WTC11 (cell line): ENCODE results near the gene SERPINB5. TPM values are rescaled to one million over a fixed set of nuclear protein-coding genes. Genes with fewer than 3 reads are reported as not detected.

Source experiments
- ATAC-seq: fragments of 200-7000 bp; cut with Tn5 transposase; 2 replicates; pipeline ENCODE4 v1.10.0; 2021; ENCODE audit warnings: mild to moderate bottlenecking, moderate library complexity
- CTCF ChIA-PET: fragments of 300-600 bp; sonication (Branson Sonifier 250); formaldehyde crosslinking; loops from one replicate; lab custom pipeline; 2021; ENCODE audit warnings: antibody characterized with exemption; lab: Charles Lee
- POLR2A ChIA-PET: fragments of 350-600 bp; sonication (Branson Sonifier 250); formaldehyde crosslinking; loops from one replicate; lab custom pipeline; 2021; ENCODE audit warnings: antibody characterized with exemption; lab: Charles Lee
- DNase-seq: peaks from one replicate; pipeline ENCODE4 v3.0.0; 2021; ENCODE audit warnings: low spot score
- H3K27ac Mint-ChIP-seq: 2 replicates; pipeline ENCODE4 v1.8.0; 2021; ENCODE audit warnings: mixed read lengths
- H3K27me3 Mint-ChIP-seq: 2 replicates; pipeline ENCODE4 v1.8.0; 2021; ENCODE audit warnings: low read depth, mild to moderate bottlenecking, moderate library complexity, mixed read lengths
- H3K36me3 Mint-ChIP-seq: 2 replicates; pipeline ENCODE4 v1.8.0; 2021; ENCODE audit warnings: mixed read lengths
- H3K4me1 Mint-ChIP-seq: 2 replicates; pipeline ENCODE4 v1.8.0; 2022; ENCODE audit warnings: mixed read lengths
- H3K4me3 Mint-ChIP-seq: 2 replicates; pipeline ENCODE4 v1.8.0; 2021; ENCODE audit warnings: mild to moderate bottlenecking, moderate library complexity, mixed read lengths
- H3K9me3 Mint-ChIP-seq: 2 replicates; pipeline ENCODE4 v1.8.0; 2021; ENCODE audit warnings: mixed read lengths
- ATF1 ChIP-seq: sonication (generic); formaldehyde crosslinking; IDR thresholded peaks from 2 replicates; pipeline ENCODE4 v1.8.1; 2023; ENCODE audit warnings: mild to moderate bottlenecking, moderate library complexity, missing genetic modification reagents
- GABPB1 ChIP-seq: sonication (generic); formaldehyde crosslinking; IDR thresholded peaks from 2 replicates; pipeline ENCODE4 v1.8.1; 2023; ENCODE audit warnings: mild to moderate bottlenecking, missing genetic modification reagents
- HMGA2 ChIP-seq: fragments of 250-450 bp; sonication (Bioruptor Pico); IDR thresholded peaks from 2 replicates; pipeline ENCODE4 v1.4.0; 2021; ENCODE audit warnings: mild to moderate bottlenecking, moderate library complexity
- JAZF1 ChIP-seq: fragments of 250-450 bp; sonication (Bioruptor Pico); IDR thresholded peaks from 2 replicates; pipeline ENCODE4 v1.9.0; 2021; ENCODE audit warnings: moderate library complexity, mild to moderate bottlenecking, inconsistent platforms
- KAT7 ChIP-seq: sonication (generic); formaldehyde crosslinking; IDR thresholded peaks from 2 replicates; pipeline ENCODE4 v1.8.1; 2023; ENCODE audit warnings: missing genetic modification reagents, mild to moderate bottlenecking, borderline replicate concordance
- MXD4 ChIP-seq: fragments of 250-450 bp; sonication (Bioruptor Pico); IDR thresholded peaks from 2 replicates; pipeline ENCODE4 v1.8.0; 2021; ENCODE audit warnings: mild to moderate bottlenecking, moderate library complexity, borderline replicate concordance
- NFE2L1 ChIP-seq: sonication (generic); formaldehyde crosslinking; IDR thresholded peaks from 2 replicates; pipeline ENCODE4 v1.8.1; 2023; ENCODE audit warnings: missing genetic modification reagents
- NFYB ChIP-seq: sonication (generic); formaldehyde crosslinking; conservative IDR thresholded peaks from 2 replicates; pipeline ENCODE4 v1.8.0; 2022; ENCODE audit warnings: low read depth, missing genetic modification reagents
- NR2C2 ChIP-seq: sonication (generic); formaldehyde crosslinking; IDR thresholded peaks from 2 replicates; pipeline ENCODE4 v1.8.0; 2022; ENCODE audit warnings: mild to moderate bottlenecking, missing genetic modification reagents
- SP1 ChIP-seq: sonication (generic); formaldehyde crosslinking; conservative IDR thresholded peaks from 2 replicates; pipeline ENCODE4 v1.8.1; 2022; ENCODE audit warnings: missing genetic modification reagents
- TP53 ChIP-seq: sonication (generic); formaldehyde crosslinking; IDR thresholded peaks from 2 replicates; pipeline ENCODE4 v1.8.1; 2023; ENCODE audit warnings: mild to moderate bottlenecking, missing genetic modification reagents
- ZNF232 ChIP-seq: sonication (generic); formaldehyde crosslinking; IDR thresholded peaks from 2 replicates; pipeline ENCODE4 v1.8.0; 2022; ENCODE audit warnings: mild to moderate bottlenecking, missing genetic modification reagents
- ZNF317 ChIP-seq: sonication (generic); formaldehyde crosslinking; IDR thresholded peaks from 2 replicates; pipeline ENCODE4 v1.8.1; 2023; ENCODE audit warnings: low read depth, mild to moderate bottlenecking, moderate library complexity, missing genetic modification reagents, borderline replicate concordance
- total RNA-seq: library from RNA; stranded (reverse); gene quantifications from 3 replicates; pipeline ENCODE4 v1.2.3, GENCODE V29; 2021
- TF ChIP-seq, protein P1 (sequence below): sonication (generic); formaldehyde crosslinking; IDR thresholded peaks from 2 replicates; pipeline ENCODE4 v1.8.1; 2022; ENCODE audit warnings: mild to moderate bottlenecking, missing genetic modification reagents, moderate library complexity, borderline replicate concordance
- TF ChIP-seq, protein P2 (sequence below): sonication (generic); formaldehyde crosslinking; IDR thresholded peaks from 2 replicates; pipeline ENCODE4 v1.8.1; 2023; ENCODE audit warnings: mild to moderate bottlenecking, missing genetic modification reagents, borderline replicate concordance
- TF ChIP-seq, protein P3 (sequence below): sonication (generic); formaldehyde crosslinking; IDR thresholded peaks from 2 replicates; pipeline ENCODE4 v1.8.0; 2022; ENCODE audit warnings: mild to moderate bottlenecking, missing genetic modification reagents
- TF ChIP-seq, protein P4 (sequence below): sonication (generic); formaldehyde crosslinking; IDR thresholded peaks from 2 replicates; pipeline ENCODE4 v1.8.0; 2022; ENCODE audit warnings: mild to moderate bottlenecking, missing genetic modification reagents
- TF ChIP-seq, protein P5 (sequence below): sonication (generic); formaldehyde crosslinking; IDR thresholded peaks from 2 replicates; pipeline ENCODE4 v1.8.1; 2023; ENCODE audit warnings: mild to moderate bottlenecking, moderate library complexity, missing genetic modification reagents
- TF ChIP-seq, protein P6 (sequence below): fragments of 250-450 bp; sonication (Bioruptor Pico); IDR thresholded peaks from 2 replicates; pipeline ENCODE4 v1.8.0; 2021; ENCODE audit warnings: mild to moderate bottlenecking

The SERPINB5 gene
- total RNA-seq, 1 experiment from 2014 or later: 0.17 TPM

DNA sequence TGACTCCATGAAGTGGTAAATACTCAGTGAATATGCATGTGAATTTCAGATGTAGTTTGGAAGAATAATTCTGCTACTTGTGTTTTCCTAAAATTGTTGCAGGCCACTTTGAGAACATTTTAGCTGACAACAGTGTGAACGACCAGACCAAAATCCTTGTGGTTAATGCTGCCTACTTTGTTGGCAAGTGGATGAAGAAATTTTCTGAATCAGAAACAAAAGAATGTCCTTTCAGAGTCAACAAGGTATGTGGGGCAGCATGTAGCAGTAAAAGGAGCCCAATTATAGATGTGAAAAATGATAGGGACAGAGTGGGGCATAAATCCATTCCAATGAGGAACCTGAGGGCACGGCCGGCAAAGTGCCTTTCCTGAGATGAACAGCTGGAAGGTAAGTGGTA lies 16.1 kb downstream of the SERPINB5 start:
- DNase-seq (no peak), ATAC-seq (no peak)
- no peak overlapping the region for H3K4me3 Mint-ChIP-seq
- H3K36me3 Mint-ChIP-seq: no peaks in the 10 kb centered on the region
- CTCF ChIA-PET: interaction anchor here (2.0 to 3.4 kb wide), 2 partner anchors 13 to 18 kb away, joined by 5 to 17 read pairs; no protein-coding TSS in a partner anchor
- POLR2A ChIA-PET: no interaction called here
- no peak overlapping the region for H3K27ac Mint-ChIP-seq
- H3K27me3 Mint-ChIP-seq: no peaks in the 10 kb centered on the region
- H3K9me3 Mint-ChIP-seq: no peaks in the 10 kb centered on the region
- 0 out of 2 replicates have a peak, but pooled peaks cover 4% of the 10 kb centered on the region for H3K4me1 Mint-ChIP-seq
- TF ChIP-seq HMGA2 (CRISPR knock-in tag): no peak
- TF ChIP-seq NFYB: no peak
- TF ChIP-seq, protein P1, sequence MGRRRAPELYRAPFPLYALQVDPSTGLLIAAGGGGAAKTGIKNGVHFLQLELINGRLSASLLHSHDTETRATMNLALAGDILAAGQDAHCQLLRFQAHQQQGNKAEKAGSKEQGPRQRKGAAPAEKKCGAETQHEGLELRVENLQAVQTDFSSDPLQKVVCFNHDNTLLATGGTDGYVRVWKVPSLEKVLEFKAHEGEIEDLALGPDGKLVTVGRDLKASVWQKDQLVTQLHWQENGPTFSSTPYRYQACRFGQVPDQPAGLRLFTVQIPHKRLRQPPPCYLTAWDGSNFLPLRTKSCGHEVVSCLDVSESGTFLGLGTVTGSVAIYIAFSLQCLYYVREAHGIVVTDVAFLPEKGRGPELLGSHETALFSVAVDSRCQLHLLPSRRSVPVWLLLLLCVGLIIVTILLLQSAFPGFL (CRISPR knock-in tag): no peak
- TF ChIP-seq TP53: no peak
- TF ChIP-seq, protein P2, sequence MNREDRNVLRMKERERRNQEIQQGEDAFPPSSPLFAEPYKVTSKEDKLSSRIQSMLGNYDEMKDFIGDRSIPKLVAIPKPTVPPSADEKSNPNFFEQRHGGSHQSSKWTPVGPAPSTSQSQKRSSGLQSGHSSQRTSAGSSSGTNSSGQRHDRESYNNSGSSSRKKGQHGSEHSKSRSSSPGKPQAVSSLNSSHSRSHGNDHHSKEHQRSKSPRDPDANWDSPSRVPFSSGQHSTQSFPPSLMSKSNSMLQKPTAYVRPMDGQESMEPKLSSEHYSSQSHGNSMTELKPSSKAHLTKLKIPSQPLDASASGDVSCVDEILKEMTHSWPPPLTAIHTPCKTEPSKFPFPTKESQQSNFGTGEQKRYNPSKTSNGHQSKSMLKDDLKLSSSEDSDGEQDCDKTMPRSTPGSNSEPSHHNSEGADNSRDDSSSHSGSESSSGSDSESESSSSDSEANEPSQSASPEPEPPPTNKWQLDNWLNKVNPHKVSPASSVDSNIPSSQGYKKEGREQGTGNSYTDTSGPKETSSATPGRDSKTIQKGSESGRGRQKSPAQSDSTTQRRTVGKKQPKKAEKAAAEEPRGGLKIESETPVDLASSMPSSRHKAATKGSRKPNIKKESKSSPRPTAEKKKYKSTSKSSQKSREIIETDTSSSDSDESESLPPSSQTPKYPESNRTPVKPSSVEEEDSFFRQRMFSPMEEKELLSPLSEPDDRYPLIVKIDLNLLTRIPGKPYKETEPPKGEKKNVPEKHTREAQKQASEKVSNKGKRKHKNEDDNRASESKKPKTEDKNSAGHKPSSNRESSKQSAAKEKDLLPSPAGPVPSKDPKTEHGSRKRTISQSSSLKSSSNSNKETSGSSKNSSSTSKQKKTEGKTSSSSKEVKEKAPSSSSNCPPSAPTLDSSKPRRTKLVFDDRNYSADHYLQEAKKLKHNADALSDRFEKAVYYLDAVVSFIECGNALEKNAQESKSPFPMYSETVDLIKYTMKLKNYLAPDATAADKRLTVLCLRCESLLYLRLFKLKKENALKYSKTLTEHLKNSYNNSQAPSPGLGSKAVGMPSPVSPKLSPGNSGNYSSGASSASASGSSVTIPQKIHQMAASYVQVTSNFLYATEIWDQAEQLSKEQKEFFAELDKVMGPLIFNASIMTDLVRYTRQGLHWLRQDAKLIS: no peak
- TF ChIP-seq NFE2L1 (CRISPR knock-in tag): no peak
- TF ChIP-seq ZNF317 (CRISPR knock-in tag): no peak
- TF ChIP-seq JAZF1 (CRISPR knock-in tag): no peak
- TF ChIP-seq, protein P3, sequence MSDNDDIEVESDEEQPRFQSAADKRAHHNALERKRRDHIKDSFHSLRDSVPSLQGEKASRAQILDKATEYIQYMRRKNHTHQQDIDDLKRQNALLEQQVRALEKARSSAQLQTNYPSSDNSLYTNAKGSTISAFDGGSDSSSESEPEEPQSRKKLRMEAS (CRISPR knock-in tag): no peak
- TF ChIP-seq GABPB1 (CRISPR knock-in tag): no peak
- TF ChIP-seq MXD4 (CRISPR knock-in tag): no peak
- TF ChIP-seq SP1 (CRISPR knock-in tag): no peak
- TF ChIP-seq, protein P4, sequence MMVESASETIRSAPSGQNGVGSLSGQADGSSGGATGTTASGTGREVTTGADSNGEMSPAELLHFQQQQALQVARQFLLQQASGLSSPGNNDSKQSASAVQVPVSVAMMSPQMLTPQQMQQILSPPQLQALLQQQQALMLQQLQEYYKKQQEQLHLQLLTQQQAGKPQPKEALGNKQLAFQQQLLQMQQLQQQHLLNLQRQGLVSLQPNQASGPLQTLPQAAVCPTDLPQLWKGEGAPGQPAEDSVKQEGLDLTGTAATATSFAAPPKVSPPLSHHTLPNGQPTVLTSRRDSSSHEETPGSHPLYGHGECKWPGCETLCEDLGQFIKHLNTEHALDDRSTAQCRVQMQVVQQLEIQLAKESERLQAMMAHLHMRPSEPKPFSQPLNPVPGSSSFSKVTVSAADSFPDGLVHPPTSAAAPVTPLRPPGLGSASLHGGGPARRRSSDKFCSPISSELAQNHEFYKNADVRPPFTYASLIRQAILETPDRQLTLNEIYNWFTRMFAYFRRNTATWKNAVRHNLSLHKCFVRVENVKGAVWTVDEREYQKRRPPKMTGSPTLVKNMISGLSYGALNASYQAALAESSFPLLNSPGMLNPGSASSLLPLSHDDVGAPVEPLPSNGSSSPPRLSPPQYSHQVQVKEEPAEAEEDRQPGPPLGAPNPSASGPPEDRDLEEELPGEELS: no peak
- no peak for TF ChIP-seq NR2C2
- TF ChIP-seq, protein P5, sequence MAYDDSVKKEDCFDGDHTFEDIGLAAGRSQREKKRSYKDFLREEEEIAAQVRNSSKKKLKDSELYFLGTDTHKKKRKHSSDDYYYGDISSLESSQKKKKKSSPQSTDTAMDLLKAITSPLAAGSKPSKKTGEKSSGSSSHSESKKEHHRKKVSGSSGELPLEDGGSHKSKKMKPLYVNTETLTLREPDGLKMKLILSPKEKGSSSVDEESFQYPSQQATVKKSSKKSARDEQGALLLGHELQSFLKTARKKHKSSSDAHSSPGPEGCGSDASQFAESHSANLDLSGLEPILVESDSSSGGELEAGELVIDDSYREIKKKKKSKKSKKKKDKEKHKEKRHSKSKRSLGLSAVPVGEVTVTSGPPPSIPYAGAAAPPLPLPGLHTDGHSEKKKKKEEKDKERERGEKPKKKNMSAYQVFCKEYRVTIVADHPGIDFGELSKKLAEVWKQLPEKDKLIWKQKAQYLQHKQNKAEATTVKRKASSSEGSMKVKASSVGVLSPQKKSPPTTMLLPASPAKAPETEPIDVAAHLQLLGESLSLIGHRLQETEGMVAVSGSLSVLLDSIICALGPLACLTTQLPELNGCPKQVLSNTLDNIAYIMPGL (CRISPR knock-in tag): no peak
- TF ChIP-seq, protein P6, sequence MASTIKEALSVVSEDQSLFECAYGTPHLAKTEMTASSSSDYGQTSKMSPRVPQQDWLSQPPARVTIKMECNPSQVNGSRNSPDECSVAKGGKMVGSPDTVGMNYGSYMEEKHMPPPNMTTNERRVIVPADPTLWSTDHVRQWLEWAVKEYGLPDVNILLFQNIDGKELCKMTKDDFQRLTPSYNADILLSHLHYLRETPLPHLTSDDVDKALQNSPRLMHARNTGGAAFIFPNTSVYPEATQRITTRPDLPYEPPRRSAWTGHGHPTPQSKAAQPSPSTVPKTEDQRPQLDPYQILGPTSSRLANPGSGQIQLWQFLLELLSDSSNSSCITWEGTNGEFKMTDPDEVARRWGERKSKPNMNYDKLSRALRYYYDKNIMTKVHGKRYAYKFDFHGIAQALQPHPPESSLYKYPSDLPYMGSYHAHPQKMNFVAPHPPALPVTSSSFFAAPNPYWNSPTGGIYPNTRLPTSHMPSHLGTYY (CRISPR knock-in tag): no peak
- no peak for TF ChIP-seq ATF1 (CRISPR knock-in tag)
- TF ChIP-seq ZNF232: no peak
- TF ChIP-seq KAT7: no peak
